NCI-H187 (cell line): Measurements from ENCODE around the gene TSPAN6.

ENCODE experiments used
- DNase-seq, 2 experiments: peaks; one replicate each; lab custom pipeline; 2025; lab: John Stamatoyannopoulos, UW

The TSPAN6 gene

GRCh38 chrX:100647739-100648138 lies 11.1 kb upstream of the TSPAN6 start:
- DNase-seq = no peak

- DNase-seq = no peak
These were observed 10.5 kb upstream of the TSPAN6 start for GRCh38 chrX:100647095-100647494.

GRCh38 chrX:100645106-100645505 lies 8.5 kb upstream of the TSPAN6 start:
- DNase-seq = no peak

GRCh38 chrX:100643956-100644860 lies 7.6 kb upstream of the TSPAN6 start, which contains the start of gene SRPX2:
SRPX2 (plus strand) TSS chrX:100644199; CDS start chrX:100646323, 2,124 bp downstream.
- no peak for DNase-seq

GRCh38 chrX:100643212-100643611 lies 6.6 kb upstream of the TSPAN6 start:
- DNase-seq = no peak

- no peak for DNase-seq
These were observed 5.7 kb upstream of the TSPAN6 start for GRCh38 chrX:100642290-100642689.

GRCh38 chrX:100635989-100636320 lies 651 bp downstream of the TSPAN6 start:
- DNase-seq = no peak

- DNase-seq = no peak
These were observed 1.6 kb downstream of the TSPAN6 start for GRCh38 chrX:100635040-100635439.

GRCh38 chrX:100625985-100626491 lies 10.6 kb downstream of the TSPAN6 start:
- DNase-seq = no peak

- no peak for DNase-seq
These were observed 13.6 kb downstream of the TSPAN6 start for GRCh38 chrX:100623001-100623400.

- no peak for DNase-seq
These were observed 21.6 kb downstream of the TSPAN6 start for GRCh38 chrX:100615005-100615404.

GRCh38 chrX:100611951-100612350 lies 24.7 kb downstream of the TSPAN6 start:
- DNase-seq = no peak

- no peak for DNase-seq
These were observed 27.0 kb downstream of the TSPAN6 start for GRCh38 chrX:100609591-100609990.

- DNase-seq = no peak
These were observed 29.9 kb downstream of the TSPAN6 start for GRCh38 chrX:100606753-100607152.

GRCh38 chrX:100600758-100601157 lies 35.8 kb downstream of the TSPAN6 start:
- no peak for DNase-seq

- DNase-seq = no peak
These were observed 36.3 kb downstream of the TSPAN6 start for GRCh38 chrX:100600340-100600739.

- no peak for DNase-seq
These were observed 37.1 kb downstream of the TSPAN6 start for GRCh38 chrX:100599456-100599855.

GRCh38 chrX:100596601-100597000 lies 40.0 kb downstream of the TSPAN6 start:
- DNase-seq = no peak

GRCh38 chrX:100593581-100593980 lies 43.0 kb downstream of the TSPAN6 start:
- no peak for DNase-seq

- no peak for DNase-seq
These were observed 43.5 kb downstream of the TSPAN6 start for GRCh38 chrX:100593126-100593525.

GRCh38 chrX:100591256-100592051 lies 45.2 kb downstream of the TSPAN6 start:
- no peak for DNase-seq

GRCh38 chrX:100587861-100588260 lies 48.7 kb downstream of the TSPAN6 start:
- DNase-seq = no peak

- no peak for DNase-seq
These were observed 49.9 kb downstream of the TSPAN6 start for GRCh38 chrX:100586747-100587146.
